ENCODE measurements around the gene VILL. TPM values are rescaled to one million over a fixed set of nuclear protein-coding genes. Genes with fewer than 3 reads are reported as not detected.
A peak's percentile ranks its signal among the peaks of the same experiment; 100 is the strongest.

Gene VILL
- total RNA-seq, 3 donors from 2014 or later = 11.0 to 17.4 (median 15.4) TPM

- peak overlapping the region; percentile 33 to 50 for H3K27ac ChIP-seq
- H3K36me3 ChIP-seq = no peaks in the 10 kb centered on the region
- H3K9me3 ChIP-seq = no peaks in the 10 kb centered on the region
- TF ChIP-seq CTCF (IDR thresholded peaks at IDR 0.05) = no peak
- no peak for TF ChIP-seq POLR2AphosphoS5 (IDR thresholded peaks at IDR 0.05)
- no peak for TF ChIP-seq POLR2A (IDR thresholded peaks at IDR 0.05)
- no peaks in the 10 kb centered on the region for H3K4me1 ChIP-seq
- H3K4me3 ChIP-seq = no peak overlapping the region
- intact Hi-C loops (cut with DNase I; ENCODE audit: low total_unique reads) = no loop called here
- H3K27me3 ChIP-seq = no peaks in the 10 kb centered on the region
- no peak for DNase-seq (ENCODE audit: low spot score in 2 of 2)
These were observed 34.5 kb upstream of the VILL start for GRCh38 chr3:37955918-37956707.

- no peak for DNase-seq (ENCODE audit: low spot score in 2 of 2)
- intact Hi-C loops (cut with DNase I; ENCODE audit: low total_unique reads) = no loop called here
- no peaks in the 10 kb centered on the region for H3K36me3 ChIP-seq
- peak overlapping the region; percentile 33 to 50 for H3K27ac ChIP-seq
- TF ChIP-seq POLR2A (IDR thresholded peaks at IDR 0.05) (no peak), POLR2AphosphoS5 (IDR thresholded peaks at IDR 0.05) (no peak), CTCF (IDR thresholded peaks at IDR 0.05) (no peak)
- no peak overlapping the region for H3K4me3 ChIP-seq
- no peaks in the 10 kb centered on the region for H3K9me3 ChIP-seq
- no peaks in the 10 kb centered on the region for H3K4me1 ChIP-seq
- no peaks in the 10 kb centered on the region for H3K27me3 ChIP-seq
These were observed 33.7 kb upstream of the VILL start for GRCh38 chr3:37956723-37957538.

GRCh38 chr3:37957539-37957936, 33.0 kb upstream of the VILL start:
- intact Hi-C loops (cut with DNase I; ENCODE audit: low total_unique reads) = no loop called here
- H3K9me3 ChIP-seq = no peaks in the 10 kb centered on the region
- H3K27me3 ChIP-seq = no peaks in the 10 kb centered on the region
- peak overlapping the region in 1 of 2 donors; percentile 48 for H3K27ac ChIP-seq
- no peak for TF ChIP-seq CTCF (IDR thresholded peaks at IDR 0.05)
- TF ChIP-seq POLR2A (IDR thresholded peaks at IDR 0.05) = no peak
- TF ChIP-seq POLR2AphosphoS5 (IDR thresholded peaks at IDR 0.05) = no peak
- DNase-seq (ENCODE audit: low spot score in 2 of 2) = no peak
- H3K36me3 ChIP-seq = no peaks in the 10 kb centered on the region
- no peak overlapping the region for H3K4me3 ChIP-seq
- no peaks in the 10 kb centered on the region for H3K4me1 ChIP-seq

- intact Hi-C loops (cut with DNase I; ENCODE audit: low total_unique reads) = loop anchor here (10.0 kb wide), 1 partner anchor 107 kb away; no protein-coding TSS in a partner anchor
- peak overlapping the region; percentile 27 to 38 for H3K27ac ChIP-seq
- DNase-seq (ENCODE audit: low spot score in 2 of 2) = no peak
- H3K36me3 ChIP-seq = no peaks in the 10 kb centered on the region
- no peaks in the 10 kb centered on the region for H3K27me3 ChIP-seq
- H3K4me1 ChIP-seq = no peaks in the 10 kb centered on the region
- no peak overlapping the region for H3K4me3 ChIP-seq
- no peak for TF ChIP-seq CTCF (IDR thresholded peaks at IDR 0.05)
- TF ChIP-seq POLR2AphosphoS5 (IDR thresholded peaks at IDR 0.05) = no peak
- no peak for TF ChIP-seq POLR2A (IDR thresholded peaks at IDR 0.05)
- no peaks in the 10 kb centered on the region for H3K9me3 ChIP-seq
These were observed 28.8 kb upstream of the VILL start for GRCh38 chr3:37961622-37962431.
